DND-41 (cell line): Measurements from ENCODE around the gene PLEKHA7.

Experiments used
- ATAC-seq: fragments of 200-7000 bp; cut with Tn5 transposase; 3 replicates; pipeline ENCODE4 v1.9.1; 2021; ENCODE audit warnings: low read depth; ENCODE audit not compliant: insufficient read depth
- DNase-seq: peaks from one replicate; pipeline ENCODE4 v3.0.0-alpha.2; 2020
- H2AFZ ChIP-seq: 2 replicates; pipeline ENCODE4 v1.6.0; 2012; ENCODE audit warnings: low read depth, low read length
- H3K27ac ChIP-seq: 2 replicates; pipeline ENCODE4 v1.5.1; 2012; ENCODE audit warnings: low read length, inconsistent platforms
- H3K27me3 ChIP-seq: fragments of 200-600 bp; sonication (generic); 2 replicates; pipeline ENCODE4 v1.6.0; 2012; ENCODE audit warnings: low read length, mild to moderate bottlenecking, inconsistent platforms; ENCODE audit not compliant: insufficient read depth, poor library complexity
- H3K36me3 ChIP-seq: 2 replicates; pipeline ENCODE4 v1.5.1; 2012; ENCODE audit warnings: low read length, inconsistent platforms; ENCODE audit not compliant: insufficient read depth
- H3K4me1 ChIP-seq: 2 replicates; pipeline ENCODE4 v1.5.1; 2012; ENCODE audit warnings: mild to moderate bottlenecking, low read length; ENCODE audit not compliant: insufficient read depth
- H3K4me2 ChIP-seq: 2 replicates; pipeline ENCODE4 v1.6.0; 2012; ENCODE audit warnings: mild to moderate bottlenecking, moderate library complexity, low read length, inconsistent platforms; ENCODE audit not compliant: insufficient read depth
- H3K4me3 ChIP-seq, 2 experiments: fragments of 200-600 bp in 1 of 2; shearing (Covaris generic) in 1 of 2; 2 replicates each; pipeline ENCODE4 v1.5.1; 2012 to 2016; ENCODE audit warnings: inconsistent platforms in 2 of 2, low read length in 2 of 2, mild to moderate bottlenecking in 2 of 2, low read depth in 1 of 2, moderate library complexity in 1 of 2
- H3K79me2 ChIP-seq: 2 replicates; pipeline ENCODE4 v1.6.0; 2012; ENCODE audit warnings: low read length, inconsistent platforms; ENCODE audit not compliant: insufficient read depth
- H3K9ac ChIP-seq: 2 replicates; pipeline ENCODE4 v1.6.0; 2012; ENCODE audit warnings: low read depth, mild to moderate bottlenecking, inconsistent platforms, low read length, moderate library complexity
- H3K9me3 ChIP-seq: 2 replicates; pipeline ENCODE4 v1.5.1; 2012; ENCODE audit warnings: low read length, moderate library complexity, mild to moderate bottlenecking, inconsistent platforms; ENCODE audit not compliant: insufficient read depth, severe bottlenecking
- H4K20me1 ChIP-seq: 2 replicates; pipeline ENCODE4 v1.6.0; 2012; ENCODE audit warnings: low read length; ENCODE audit not compliant: insufficient read depth
- EZH2 ChIP-seq: IDR thresholded peaks from 3 replicates; pipeline ENCODE4 v1.6.1; 2012; ENCODE audit warnings: borderline replicate concordance, low read depth, mild to moderate bottlenecking, moderate library complexity, low read length, inconsistent platforms; ENCODE audit not compliant: severe bottlenecking
- TF ChIP-seq, protein P1 (sequence below): IDR thresholded peaks from 2 replicates; pipeline ENCODE4 v1.5.1; 2012; ENCODE audit warnings: borderline replicate concordance, low read length, moderate library complexity, mild to moderate bottlenecking; ENCODE audit not compliant: poor library complexity, severe bottlenecking; ENCODE audit errors: extremely low read depth

The PLEKHA7 gene

DNA sequence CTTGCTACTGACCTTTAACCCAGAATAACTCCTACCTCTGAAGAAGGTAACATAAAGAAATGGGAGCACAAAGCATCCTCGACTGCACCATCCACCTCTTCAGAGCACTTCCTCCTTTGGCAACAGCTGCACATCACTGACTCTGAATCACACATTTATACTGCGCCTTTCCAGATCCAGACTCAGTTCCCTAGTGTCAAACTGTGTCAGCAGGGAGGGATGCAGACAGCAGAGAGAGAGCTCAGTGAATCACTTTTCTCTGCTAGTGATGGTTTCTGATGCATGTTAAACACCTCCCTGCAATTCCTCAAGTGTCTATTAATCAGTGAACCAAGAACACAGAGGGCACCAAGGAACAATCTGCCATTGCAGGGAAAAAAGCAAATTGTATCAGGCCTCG, 118.9 kb downstream of the PLEKHA7 start:
- Histone ChIP-seq H3K79me2 (no peaks in the 10 kb centered on the region), H3K4me3 (no peak overlapping the region), H3K27me3 (peaks cover 10% of the 10 kb centered on the region), H2AFZ (no peak overlapping the region), H4K20me1 (no peaks in the 10 kb centered on the region), H3K27ac (no peak overlapping the region), H3K4me2 (no peak overlapping the region), H3K36me3 (no peaks in the 10 kb centered on the region), H3K4me1 (no peaks in the 10 kb centered on the region), H3K9me3 (no peaks in the 10 kb centered on the region), H3K9ac (no peak overlapping the region)
- no peak for ATAC-seq
- no peak for DNase-seq
- TF ChIP-seq, protein P1, sequence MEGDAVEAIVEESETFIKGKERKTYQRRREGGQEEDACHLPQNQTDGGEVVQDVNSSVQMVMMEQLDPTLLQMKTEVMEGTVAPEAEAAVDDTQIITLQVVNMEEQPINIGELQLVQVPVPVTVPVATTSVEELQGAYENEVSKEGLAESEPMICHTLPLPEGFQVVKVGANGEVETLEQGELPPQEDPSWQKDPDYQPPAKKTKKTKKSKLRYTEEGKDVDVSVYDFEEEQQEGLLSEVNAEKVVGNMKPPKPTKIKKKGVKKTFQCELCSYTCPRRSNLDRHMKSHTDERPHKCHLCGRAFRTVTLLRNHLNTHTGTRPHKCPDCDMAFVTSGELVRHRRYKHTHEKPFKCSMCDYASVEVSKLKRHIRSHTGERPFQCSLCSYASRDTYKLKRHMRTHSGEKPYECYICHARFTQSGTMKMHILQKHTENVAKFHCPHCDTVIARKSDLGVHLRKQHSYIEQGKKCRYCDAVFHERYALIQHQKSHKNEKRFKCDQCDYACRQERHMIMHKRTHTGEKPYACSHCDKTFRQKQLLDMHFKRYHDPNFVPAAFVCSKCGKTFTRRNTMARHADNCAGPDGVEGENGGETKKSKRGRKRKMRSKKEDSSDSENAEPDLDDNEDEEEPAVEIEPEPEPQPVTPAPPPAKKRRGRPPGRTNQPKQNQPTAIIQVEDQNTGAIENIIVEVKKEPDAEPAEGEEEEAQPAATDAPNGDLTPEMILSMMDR: no peak
- no peak for TF ChIP-seq EZH2

DNA sequence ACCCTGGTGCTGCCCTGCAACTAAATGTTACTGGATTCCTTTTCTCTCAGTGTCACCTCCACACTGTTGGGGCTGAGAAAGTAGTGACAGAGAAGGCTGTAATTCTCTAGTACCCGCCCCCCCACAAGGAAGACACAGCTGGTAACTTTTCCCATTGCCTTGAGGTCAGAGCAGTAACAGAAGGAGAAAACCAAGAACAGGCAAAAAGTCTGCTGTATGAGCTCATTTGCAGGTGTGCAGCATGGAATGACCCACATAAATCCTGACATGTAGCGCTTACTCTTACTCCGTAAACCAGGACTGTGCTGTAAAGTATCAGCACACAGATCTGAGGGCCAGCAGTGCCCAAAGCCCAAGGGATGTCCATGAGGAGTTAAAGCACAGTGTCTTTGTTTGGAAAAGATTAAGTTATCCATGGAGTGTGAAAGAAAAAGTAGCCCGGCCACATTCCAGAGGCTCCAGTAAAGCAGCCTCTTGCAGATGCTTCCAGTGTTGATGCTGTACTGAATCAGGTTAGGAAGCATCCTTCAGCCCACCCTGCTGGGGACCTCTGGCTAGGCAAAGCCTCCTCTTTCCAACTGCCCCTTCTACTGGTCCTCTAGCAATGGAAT, 120.7 kb downstream of the PLEKHA7 start:
- H3K27me3 ChIP-seq: peaks cover 7% of the 10 kb centered on the region
- H3K4me2 ChIP-seq: no peak overlapping the region
- no peak overlapping the region for H3K4me3 ChIP-seq
- no peaks in the 10 kb centered on the region for H3K36me3 ChIP-seq
- peaks cover 5% of the 10 kb centered on the region for H3K9me3 ChIP-seq
- H3K79me2 ChIP-seq: no peaks in the 10 kb centered on the region
- no peak overlapping the region for H3K27ac ChIP-seq
- DNase-seq (no peak), ATAC-seq (no peak)
- H4K20me1 ChIP-seq: no peaks in the 10 kb centered on the region
- no peak for TF ChIP-seq EZH2
- TF ChIP-seq, protein P1: no peak
- H3K9ac ChIP-seq: no peak overlapping the region
- H2AFZ ChIP-seq: no peak overlapping the region
- no peaks in the 10 kb centered on the region for H3K4me1 ChIP-seq

DNA sequence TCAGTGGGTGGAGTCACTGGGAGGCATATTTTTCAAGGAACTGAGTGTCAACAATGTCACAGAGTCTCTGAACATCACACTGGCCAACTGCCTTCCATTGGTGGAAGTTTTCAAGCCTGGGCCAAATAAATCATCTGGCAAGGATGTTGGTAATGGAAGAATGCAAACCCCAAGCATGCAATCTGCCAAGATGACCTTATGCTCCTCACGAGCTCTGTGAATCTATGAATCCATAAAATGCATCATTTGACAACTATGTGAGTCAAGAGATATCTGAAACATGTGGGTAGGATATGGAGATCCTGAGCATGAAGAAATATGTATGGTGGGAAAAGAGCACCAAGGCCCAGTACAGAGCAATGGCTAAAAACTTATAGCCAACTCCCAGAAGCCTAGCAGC, 122.2 kb downstream of the PLEKHA7 start:
- Histone ChIP-seq H3K27me3 (peaks cover 7% of the 10 kb centered on the region), H4K20me1 (no peaks in the 10 kb centered on the region), H3K9ac (no peak overlapping the region), H3K9me3 (peaks cover 5% of the 10 kb centered on the region), H2AFZ (no peak overlapping the region), H3K4me2 (no peak overlapping the region), H3K79me2 (no peaks in the 10 kb centered on the region), H3K36me3 (no peaks in the 10 kb centered on the region), H3K4me3 (no peak overlapping the region), H3K27ac (no peak overlapping the region), H3K4me1 (no peaks in the 10 kb centered on the region)
- TF ChIP-seq EZH2: no peak
- TF ChIP-seq, protein P1: no peak
- ATAC-seq: no peak
- DNase-seq: no peak

DNA sequence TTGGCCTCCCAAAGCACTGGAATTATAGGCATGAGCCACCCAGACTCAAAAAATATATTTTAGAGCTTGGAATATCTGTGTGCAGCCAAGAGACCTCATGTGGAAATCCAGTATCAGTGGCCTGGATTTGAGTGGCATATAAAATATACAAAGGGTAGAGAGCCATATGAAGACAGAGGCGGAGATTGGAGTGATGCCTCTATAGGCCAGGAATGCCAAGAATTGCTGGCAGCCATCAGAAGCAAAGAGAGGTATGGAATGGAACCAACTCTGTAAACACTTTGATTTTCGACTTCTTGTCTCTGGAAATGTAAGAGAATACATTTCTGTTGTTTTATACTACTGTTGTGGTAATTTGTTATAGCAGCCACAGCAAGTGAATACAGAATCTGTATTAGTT, 123.0 kb downstream of the PLEKHA7 start:
- DNase-seq: no peak
- Histone ChIP-seq H3K4me1 (no peaks in the 10 kb centered on the region), H4K20me1 (no peaks in the 10 kb centered on the region), H3K9me3 (peaks cover 5% of the 10 kb centered on the region), H3K36me3 (no peaks in the 10 kb centered on the region), H3K79me2 (no peaks in the 10 kb centered on the region), H3K27me3 (peaks cover 4% of the 10 kb centered on the region), H3K9ac (no peak overlapping the region), H3K27ac (no peak overlapping the region), H3K4me3 (no peak overlapping the region), H2AFZ (no peak overlapping the region), H3K4me2 (no peak overlapping the region)
- ATAC-seq: no peak
- no peak for TF ChIP-seq EZH2
- TF ChIP-seq, protein P1: no peak
